Measurements from ENCODE around the gene SAMD7. TPM values are rescaled to one million over a fixed set of nuclear protein-coding genes. Genes with fewer than 3 reads are reported as not detected.

SAMD7 gene
- total RNA-seq, 1 experiment from 2014 or later, result not detected

DNA sequence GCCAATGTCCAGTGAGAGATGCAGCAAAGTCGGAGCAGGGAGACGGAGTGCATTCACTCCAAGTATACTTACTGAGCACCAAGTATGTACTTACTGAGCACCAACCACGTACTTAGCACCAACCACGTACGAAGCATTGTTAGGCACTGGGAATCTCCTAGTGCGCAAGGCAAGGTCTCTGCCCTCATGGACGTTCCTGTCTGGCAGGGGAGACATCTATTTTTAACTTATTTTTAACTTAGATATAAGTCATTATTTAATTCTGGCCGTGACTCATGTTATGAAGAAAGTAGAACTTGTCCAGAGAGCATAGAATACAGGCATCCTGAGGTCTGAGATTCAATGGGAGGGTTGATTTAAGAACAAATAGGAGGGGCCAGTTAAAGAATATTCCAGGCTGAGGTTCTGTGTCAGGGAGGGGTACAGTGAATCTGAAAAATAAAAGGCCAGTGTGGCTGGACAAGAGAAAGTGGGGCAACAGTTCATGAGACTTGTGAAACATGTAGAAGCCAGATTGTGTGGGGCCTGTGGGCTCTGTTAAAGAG is 32.3 kb upstream of the SAMD7 start:
- DNase-seq (ENCODE audit: low spot score) (no peak), ATAC-seq (no peak)
- ChIA-PET CTCF (no interaction called here), POLR2A (no interaction called here)
- Mint-ChIP-seq H3K9me3 (peaks cover 9% of the 10 kb centered on the region), H3K27me3 (ENCODE audit: low read depth) (no peaks in the 10 kb centered on the region), H3K27ac (no peak overlapping the region), H3K4me3 (no peak overlapping the region), H3K36me3 (no peaks in the 10 kb centered on the region), H3K4me1 (no peaks in the 10 kb centered on the region)
- TF ChIP-seq ZBTB21 (CRISPR knock-in tag; IDR thresholded peaks at IDR 0.05; ENCODE audit: borderline replicate concordance) (no peak), NR2C2 (CRISPR knock-in tag; IDR thresholded peaks at IDR 0.05) (no peak), ESRRA (CRISPR knock-in tag; IDR thresholded peaks at IDR 0.05; ENCODE audit: borderline replicate concordance) (no peak), ZNF423 (CRISPR knock-in tag; IDR thresholded peaks at IDR 0.05) (no peak), ZNF263 (CRISPR knock-in tag; IDR thresholded peaks at IDR 0.05; ENCODE audit: low read depth) (no peak), SMAD4 (CRISPR knock-in tag; IDR thresholded peaks at IDR 0.05) (no peak), JUN (CRISPR knock-in tag; IDR thresholded peaks at IDR 0.05) (no peak), EMX1 (CRISPR knock-in tag; IDR thresholded peaks at IDR 0.05) (no peak), CREM (CRISPR knock-in tag; IDR thresholded peaks at IDR 0.05) (no peak)
- TF ChIP-seq, protein P1, sequence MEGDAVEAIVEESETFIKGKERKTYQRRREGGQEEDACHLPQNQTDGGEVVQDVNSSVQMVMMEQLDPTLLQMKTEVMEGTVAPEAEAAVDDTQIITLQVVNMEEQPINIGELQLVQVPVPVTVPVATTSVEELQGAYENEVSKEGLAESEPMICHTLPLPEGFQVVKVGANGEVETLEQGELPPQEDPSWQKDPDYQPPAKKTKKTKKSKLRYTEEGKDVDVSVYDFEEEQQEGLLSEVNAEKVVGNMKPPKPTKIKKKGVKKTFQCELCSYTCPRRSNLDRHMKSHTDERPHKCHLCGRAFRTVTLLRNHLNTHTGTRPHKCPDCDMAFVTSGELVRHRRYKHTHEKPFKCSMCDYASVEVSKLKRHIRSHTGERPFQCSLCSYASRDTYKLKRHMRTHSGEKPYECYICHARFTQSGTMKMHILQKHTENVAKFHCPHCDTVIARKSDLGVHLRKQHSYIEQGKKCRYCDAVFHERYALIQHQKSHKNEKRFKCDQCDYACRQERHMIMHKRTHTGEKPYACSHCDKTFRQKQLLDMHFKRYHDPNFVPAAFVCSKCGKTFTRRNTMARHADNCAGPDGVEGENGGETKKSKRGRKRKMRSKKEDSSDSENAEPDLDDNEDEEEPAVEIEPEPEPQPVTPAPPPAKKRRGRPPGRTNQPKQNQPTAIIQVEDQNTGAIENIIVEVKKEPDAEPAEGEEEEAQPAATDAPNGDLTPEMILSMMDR (IDR thresholded peaks at IDR 0.05), result no peak
- TF ChIP-seq, protein P2, sequence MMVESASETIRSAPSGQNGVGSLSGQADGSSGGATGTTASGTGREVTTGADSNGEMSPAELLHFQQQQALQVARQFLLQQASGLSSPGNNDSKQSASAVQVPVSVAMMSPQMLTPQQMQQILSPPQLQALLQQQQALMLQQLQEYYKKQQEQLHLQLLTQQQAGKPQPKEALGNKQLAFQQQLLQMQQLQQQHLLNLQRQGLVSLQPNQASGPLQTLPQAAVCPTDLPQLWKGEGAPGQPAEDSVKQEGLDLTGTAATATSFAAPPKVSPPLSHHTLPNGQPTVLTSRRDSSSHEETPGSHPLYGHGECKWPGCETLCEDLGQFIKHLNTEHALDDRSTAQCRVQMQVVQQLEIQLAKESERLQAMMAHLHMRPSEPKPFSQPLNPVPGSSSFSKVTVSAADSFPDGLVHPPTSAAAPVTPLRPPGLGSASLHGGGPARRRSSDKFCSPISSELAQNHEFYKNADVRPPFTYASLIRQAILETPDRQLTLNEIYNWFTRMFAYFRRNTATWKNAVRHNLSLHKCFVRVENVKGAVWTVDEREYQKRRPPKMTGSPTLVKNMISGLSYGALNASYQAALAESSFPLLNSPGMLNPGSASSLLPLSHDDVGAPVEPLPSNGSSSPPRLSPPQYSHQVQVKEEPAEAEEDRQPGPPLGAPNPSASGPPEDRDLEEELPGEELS (CRISPR knock-in tag; IDR thresholded peaks at IDR 0.05), result no peak
- TF ChIP-seq, protein P3, sequence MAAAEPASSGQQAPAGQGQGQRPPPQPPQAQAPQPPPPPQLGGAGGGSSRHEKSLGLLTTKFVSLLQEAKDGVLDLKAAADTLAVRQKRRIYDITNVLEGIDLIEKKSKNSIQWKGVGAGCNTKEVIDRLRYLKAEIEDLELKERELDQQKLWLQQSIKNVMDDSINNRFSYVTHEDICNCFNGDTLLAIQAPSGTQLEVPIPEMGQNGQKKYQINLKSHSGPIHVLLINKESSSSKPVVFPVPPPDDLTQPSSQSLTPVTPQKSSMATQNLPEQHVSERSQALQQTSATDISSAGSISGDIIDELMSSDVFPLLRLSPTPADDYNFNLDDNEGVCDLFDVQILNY (CRISPR knock-in tag; IDR thresholded peaks at IDR 0.05), result no peak

DNA sequence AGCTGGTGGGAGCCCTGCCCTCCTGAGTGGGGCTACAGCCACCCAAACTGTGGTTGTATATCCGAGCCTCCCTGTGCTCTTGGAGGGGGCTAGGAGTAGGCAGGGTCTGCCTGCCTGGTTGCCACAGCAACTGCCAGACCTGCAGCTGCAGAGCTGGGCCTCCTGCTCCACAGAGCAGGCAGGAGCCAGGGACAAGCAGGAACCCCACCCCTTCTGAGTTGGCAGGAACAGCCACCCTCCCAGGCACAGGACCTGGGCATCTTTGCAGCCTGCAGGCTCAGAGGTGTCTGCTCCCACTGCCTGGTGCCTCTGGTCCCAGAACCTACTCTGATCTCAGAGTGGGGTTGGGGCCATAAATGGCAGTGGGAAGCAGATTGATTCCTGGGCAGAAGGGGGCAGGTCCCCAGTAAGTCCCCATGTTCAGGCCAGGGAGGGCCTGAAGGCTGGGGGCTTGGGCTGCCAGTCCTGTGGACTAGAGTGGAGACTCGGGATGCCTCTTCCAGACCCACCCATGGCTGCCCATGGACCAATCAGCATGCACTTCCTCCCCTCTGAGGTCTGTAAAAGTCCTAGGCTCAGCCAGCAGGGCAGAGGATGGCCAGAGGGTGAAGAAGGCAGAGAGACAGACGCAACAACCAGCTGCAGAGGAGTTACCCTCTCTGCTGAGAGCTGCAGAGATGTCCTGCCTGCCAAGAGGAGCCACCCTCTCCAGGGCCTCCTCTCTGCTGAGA is 31.4 kb upstream of the SAMD7 start:
- Mint-ChIP-seq H3K9me3 (peaks cover 7% of the 10 kb centered on the region), H3K27ac (no peak overlapping the region), H3K4me1 (no peaks in the 10 kb centered on the region), H3K27me3 (ENCODE audit: low read depth) (no peaks in the 10 kb centered on the region), H3K36me3 (no peaks in the 10 kb centered on the region), H3K4me3 (no peak overlapping the region)
- ChIA-PET CTCF (no interaction called here), POLR2A (no interaction called here)
- DNase-seq (ENCODE audit: low spot score), result no peak
- ATAC-seq, result peak; percentile 85
- TF ChIP-seq NFE2L1 (CRISPR knock-in tag; IDR thresholded peaks at IDR 0.05) (no peak), MYBL2 (CRISPR knock-in tag; IDR thresholded peaks at IDR 0.05) (no peak), ZNF138 (CRISPR knock-in tag; conservative IDR thresholded peaks at IDR 0.05) (no peak), SOX15 (CRISPR knock-in tag; IDR thresholded peaks at IDR 0.05) (no peak), ELF4 (CRISPR knock-in tag; IDR thresholded peaks at IDR 0.05; ENCODE audit: low read depth) (no peak), GABPB1 (CRISPR knock-in tag; IDR thresholded peaks at IDR 0.05) (no peak), GTF2I (CRISPR knock-in tag; conservative IDR thresholded peaks at IDR 0.05) (no peak)
- TF ChIP-seq, protein P2 (CRISPR knock-in tag; IDR thresholded peaks at IDR 0.05), result no peak
- TF ChIP-seq, protein P3 (CRISPR knock-in tag; IDR thresholded peaks at IDR 0.05), result no peak
- TF ChIP-seq, protein P4, sequence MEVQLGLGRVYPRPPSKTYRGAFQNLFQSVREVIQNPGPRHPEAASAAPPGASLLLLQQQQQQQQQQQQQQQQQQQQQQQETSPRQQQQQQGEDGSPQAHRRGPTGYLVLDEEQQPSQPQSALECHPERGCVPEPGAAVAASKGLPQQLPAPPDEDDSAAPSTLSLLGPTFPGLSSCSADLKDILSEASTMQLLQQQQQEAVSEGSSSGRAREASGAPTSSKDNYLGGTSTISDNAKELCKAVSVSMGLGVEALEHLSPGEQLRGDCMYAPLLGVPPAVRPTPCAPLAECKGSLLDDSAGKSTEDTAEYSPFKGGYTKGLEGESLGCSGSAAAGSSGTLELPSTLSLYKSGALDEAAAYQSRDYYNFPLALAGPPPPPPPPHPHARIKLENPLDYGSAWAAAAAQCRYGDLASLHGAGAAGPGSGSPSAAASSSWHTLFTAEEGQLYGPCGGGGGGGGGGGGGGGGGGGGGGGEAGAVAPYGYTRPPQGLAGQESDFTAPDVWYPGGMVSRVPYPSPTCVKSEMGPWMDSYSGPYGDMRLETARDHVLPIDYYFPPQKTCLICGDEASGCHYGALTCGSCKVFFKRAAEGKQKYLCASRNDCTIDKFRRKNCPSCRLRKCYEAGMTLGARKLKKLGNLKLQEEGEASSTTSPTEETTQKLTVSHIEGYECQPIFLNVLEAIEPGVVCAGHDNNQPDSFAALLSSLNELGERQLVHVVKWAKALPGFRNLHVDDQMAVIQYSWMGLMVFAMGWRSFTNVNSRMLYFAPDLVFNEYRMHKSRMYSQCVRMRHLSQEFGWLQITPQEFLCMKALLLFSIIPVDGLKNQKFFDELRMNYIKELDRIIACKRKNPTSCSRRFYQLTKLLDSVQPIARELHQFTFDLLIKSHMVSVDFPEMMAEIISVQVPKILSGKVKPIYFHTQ (CRISPR knock-in tag; IDR thresholded peaks at IDR 0.05), result no peak
- TF ChIP-seq, protein P5, sequence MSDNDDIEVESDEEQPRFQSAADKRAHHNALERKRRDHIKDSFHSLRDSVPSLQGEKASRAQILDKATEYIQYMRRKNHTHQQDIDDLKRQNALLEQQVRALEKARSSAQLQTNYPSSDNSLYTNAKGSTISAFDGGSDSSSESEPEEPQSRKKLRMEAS (CRISPR knock-in tag; IDR thresholded peaks at IDR 0.05), result no peak
- TF ChIP-seq, protein P6, sequence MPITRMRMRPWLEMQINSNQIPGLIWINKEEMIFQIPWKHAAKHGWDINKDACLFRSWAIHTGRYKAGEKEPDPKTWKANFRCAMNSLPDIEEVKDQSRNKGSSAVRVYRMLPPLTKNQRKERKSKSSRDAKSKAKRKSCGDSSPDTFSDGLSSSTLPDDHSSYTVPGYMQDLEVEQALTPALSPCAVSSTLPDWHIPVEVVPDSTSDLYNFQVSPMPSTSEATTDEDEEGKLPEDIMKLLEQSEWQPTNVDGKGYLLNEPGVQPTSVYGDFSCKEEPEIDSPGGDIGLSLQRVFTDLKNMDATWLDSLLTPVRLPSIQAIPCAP (CRISPR knock-in tag; IDR thresholded peaks at IDR 0.05), result no peak

Data from WTC11 (cell line).